K562 (cell line): ENCODE data around the gene SLC4A9. TPM values are rescaled to one million over a fixed set of nuclear protein-coding genes. Genes with fewer than 3 reads are reported as not detected.

Source experiments
- ATAC-seq: fragments of 200-7000 bp; cut with Tn5 transposase; 3 replicates; pipeline ENCODE4 v1.9.1; 2020; ENCODE audit warnings: moderate library complexity
- BruUV-seq: library from RNA; stranded (reverse); fragments of 400-500 nt; replicated peaks from 2 replicates; lab custom pipeline; 2021; lab: Mats Ljungman, UMichigan
- CTCF ChIA-PET: fragments of 300-600 bp; formaldehyde crosslinking; extraction: SDS; loops from one replicate; lab custom pipeline; 2021; ENCODE audit warnings: low intra/inter-chr PET ratio; lab: Yijun Ruan, JAX
- POLR2A ChIA-PET: fragments of 300-600, 350-650 bp; sonication (Branson Sonifier 250); formaldehyde crosslinking; extraction: SDS; loops from one replicate; lab custom pipeline; 2021; ENCODE audit warnings: antibody characterized with exemption, inconsistent platforms; lab: Yijun Ruan, JAX
- DNase-seq, 4 experiments: peaks; one replicate each; pipeline versions ENCODE4 v3.0.0 to v3.0.0-alpha.2; 2011 to 2018; ENCODE audit warnings: low spot score in 3 of 4, mixed read lengths in 3 of 4; ENCODE audit errors: extremely low read depth in 1 of 4
- FAIRE-seq: peaks from 2 replicates; lab custom pipeline; 2011; peaks lifted over from hg19 to GRCh38; lab: Jason Lieb, UNC
- H2AFZ ChIP-seq: 2 replicates; pipeline ENCODE4 v1.6.0; 2011; ENCODE audit warnings: low read depth, low read length, control low read depth, inconsistent platforms
- H3K27ac ChIP-seq: fragments of 200-600 bp; 3 replicates; pipeline ENCODE4 v1.8.0; 2011; ENCODE audit warnings: low read depth, mild to moderate bottlenecking, control low read depth, inconsistent platforms, low read length, moderate library complexity, mixed read lengths; ENCODE audit errors: extremely low read depth
- H3K27me3 ChIP-seq, 2 experiments: fragments of 300-600 bp in 1 of 2; 2 replicates in 1 of 2; 3 replicates in 1 of 2; pipeline versions ENCODE4 v1.6.0 to v1.8.0; 2011; ENCODE audit warnings: inconsistent platforms in 2 of 2, low read length in 2 of 2, mild to moderate bottlenecking in 1 of 2, mixed read lengths in 1 of 2, moderate library complexity in 1 of 2; ENCODE audit not compliant: control insufficient read depth in 2 of 2, insufficient read depth in 2 of 2
- H3K36me3 ChIP-seq: fragments of 300-600 bp; 3 replicates; pipeline ENCODE4 v1.8.0; 2011; ENCODE audit warnings: mild to moderate bottlenecking, low read length, inconsistent platforms; ENCODE audit not compliant: control insufficient read depth, insufficient read depth
- H3K4me1 ChIP-seq, 2 experiments: fragments of 200-600 bp in 1 of 2; replicated peaks in 1 of 2; 2 replicates in 1 of 2; 3 replicates in 1 of 2; pipeline versions ENCODE4 v1.5.1 to v1.8.0; 2011; ENCODE audit warnings: inconsistent platforms in 2 of 2, low read length in 2 of 2, mild to moderate bottlenecking in 1 of 2, mixed read lengths in 1 of 2, moderate library complexity in 1 of 2; ENCODE audit not compliant: control insufficient read depth in 2 of 2, insufficient read depth in 2 of 2
- H3K4me2 ChIP-seq: 2 replicates; pipeline ENCODE4 v1.6.1; 2011; ENCODE audit warnings: low read length, control low read depth, inconsistent platforms, mixed read lengths; ENCODE audit not compliant: insufficient read depth
- H3K4me3 ChIP-seq: fragments of 200-600 bp; sonication (generic), shearing (Covaris generic); 2 replicates; pipeline ENCODE4 v1.5.1; 2016; ENCODE audit warnings: control low read depth, inconsistent platforms
- H3K79me2 ChIP-seq: fragments of 200-600 bp; 3 replicates; pipeline ENCODE4 v1.8.0; 2011; ENCODE audit warnings: low read length, inconsistent platforms; ENCODE audit not compliant: control insufficient read depth, insufficient read depth
- H3K9ac ChIP-seq, 2 experiments: 2 replicates each; pipeline versions ENCODE4 v1.6.0 to v1.6.1; 2011; ENCODE audit warnings: low read depth in 2 of 2, low read length in 2 of 2, control low read depth in 1 of 2, inconsistent platforms in 1 of 2, mild to moderate bottlenecking in 1 of 2, mixed read lengths in 1 of 2; ENCODE audit not compliant: insufficient read depth in 1 of 2
- H3K9me1 ChIP-seq: one replicate; pipeline ENCODE4 v1.6.0; 2011; ENCODE audit warnings: inconsistent platforms, mild to moderate bottlenecking, low read length, moderate library complexity; ENCODE audit not compliant: control insufficient read depth, insufficient read depth
- H3K9me3 ChIP-seq: replicated peaks from 2 replicates; pipeline ENCODE4 v1.5.1; 2011; ENCODE audit warnings: low read depth, low read length, inconsistent platforms; ENCODE audit not compliant: control insufficient read depth, insufficient read depth
- H4K20me1 ChIP-seq: replicated peaks from 2 replicates; pipeline ENCODE4 v1.6.1; 2011; ENCODE audit warnings: low read length, inconsistent platforms, mixed read lengths; ENCODE audit not compliant: control insufficient read depth, insufficient read depth
- C11orf30 ChIP-seq: fragments of 450-650 bp; IDR thresholded peaks from 2 replicates; pipeline ENCODE4 v1.6.1; 2016; ENCODE audit warnings: low read depth, mild to moderate bottlenecking
- MAZ ChIP-seq, 2 experiments: fragments of 450-650 bp in 1 of 2; sonication (generic) in 1 of 2; formaldehyde crosslinking; IDR thresholded peaks in 1 of 2; conservative IDR thresholded peaks in 1 of 2; 2 replicates each; pipeline versions ENCODE4 v1.4.0 to v1.5.0; 2020; ENCODE audit warnings: mild to moderate bottlenecking in 1 of 2, missing genetic modification reagents in 1 of 2
- PPARD ChIP-seq: fragments of 250-450 bp; sonication (Bioruptor Pico); IDR thresholded peaks from 2 replicates; pipeline ENCODE4 v1.8.0; 2022; ENCODE audit warnings: inconsistent platforms, mild to moderate bottlenecking, moderate library complexity
- SMAD1 ChIP-seq: fragments of 150-350 bp; IDR thresholded peaks from 2 replicates; pipeline ENCODE4 v1.6.1; 2014; ENCODE audit warnings: low read length, low read depth; ENCODE audit not compliant: partially characterized antibody
- SRSF9 ChIP-seq: fragments of 200-400 bp; formaldehyde crosslinking; IDR thresholded peaks from 2 replicates; pipeline ENCODE4 v1.6.1; 2017; ENCODE audit warnings: low read depth, low read length, borderline replicate concordance
- TFAM ChIP-seq: fragments of 250-450 bp; sonication (Bioruptor Pico); conservative IDR thresholded peaks from 2 replicates; pipeline ENCODE4 v1.5.0; 2021; ENCODE audit warnings: mild to moderate bottlenecking, moderate library complexity
- ZNF3 ChIP-seq: fragments of 250-450 bp; sonication (Bioruptor Pico); IDR thresholded peaks from 2 replicates; pipeline ENCODE4 v1.5.0; 2021; ENCODE audit warnings: mild to moderate bottlenecking, moderate library complexity
- ZNF318 ChIP-seq, 2 experiments: fragments of 450-650 bp; IDR thresholded peaks; 2 replicates each; pipeline ENCODE4 v1.6.1; 2016; ENCODE audit warnings: mild to moderate bottlenecking in 2 of 2, borderline replicate concordance in 1 of 2, low read depth in 1 of 2, moderate library complexity in 1 of 2
- WGBS: fragments of 100-300 bp; shearing (Covaris generic); methylation state at CpG from one replicate; pipeline ENCODE4 v1.1.6; 2016; ENCODE audit warnings: low coverage, mixed read lengths; ENCODE audit not compliant: insufficient coverage; ENCODE audit errors: missing lambda C conversion rate; 5-methylcytosine and 5-hydroxymethylcytosine counted together
- in situ Hi-C: fragments of 300-500 bp; cut with MboI; formaldehyde crosslinking; loops from 4 replicates; pipeline ENCODE4 v1.15.0; 2018; ENCODE audit warnings: inconsistent platforms, mixed read lengths
- intact Hi-C: fragments of 100-400 bp; cut with micrococcal nuclease; formaldehyde crosslinking; loops from 2 replicates; pipeline ENCODE4 v1.14.2; 2022
- polyA plus RNA-seq, 8 experiments: library from polyadenylated mRNA; depleted of rRNA in 4 of 8; stranded (reverse) in 5 of 8; unstranded in 3 of 8; fragments of >200 nt; fragmentation: Nextera tagmentation in 2 of 8; fragmentation: Illumina TruSeq in 1 of 8; extraction: Ambion mirVana in 2 of 8; extraction: Trizol in 1 of 8; gene quantifications; 2 replicates each; pipeline versions ENCODE4 v1.2.1 to v1.2.3, GENCODE V29; 2011 to 2014; ENCODE audit warnings: inconsistent platforms in 1 of 8, missing spikeins in 1 of 8
- total RNA-seq, 7 experiments: library from RNA; depleted of rRNA in 6 of 7; stranded (reverse); fragments of >200 nt in 6 of 7; fragmentation: Illumina TruSeq in 2 of 7; extraction: Trizol in 2 of 7; gene quantifications; 2 replicates each; pipeline versions ENCODE4 v1.2.1 to v1.2.3, GENCODE V29; 2011 to 2021; ENCODE audit warnings: low replicate concordance in 1 of 7
- TF ChIP-seq, protein P1 (sequence below): IDR thresholded peaks from 2 replicates; pipeline ENCODE4 v1.6.1; 2011; ENCODE audit not compliant: insufficient read length; ENCODE audit errors: extremely low read depth
- TF ChIP-seq, protein P2 (sequence below): sonication (generic); formaldehyde crosslinking; IDR thresholded peaks from 2 replicates; pipeline ENCODE4 v1.8.1; 2023; ENCODE audit warnings: mild to moderate bottlenecking, missing genetic modification reagents

The SLC4A9 gene
- total and polyA plus RNA-seq, 9 of the 15 experiments (the other 6 are each of a cell fraction or from before 2014, with no cell fraction given) = 0.05 to 0.13 TPM; not detected in 7

GRCh38 chr5:140362311-140362710 is 2.3 kb downstream of the SLC4A9 start:
- Histone ChIP-seq H3K9me3 (no peaks in the 10 kb centered on the region), H3K9me1 (no peaks in the 10 kb centered on the region), H3K27me3 (no peaks in the 10 kb centered on the region), H4K20me1 (no peaks in the 10 kb centered on the region; the same call in 1 of the 2 replicates), H3K4me2 (no peak overlapping the region), H3K9ac (no peak overlapping the region), H3K4me3 (no peak overlapping the region), H3K27ac (no peak overlapping the region), H2AFZ (no peak overlapping the region), H3K4me1 (peaks cover 9 to 21% of the 10 kb centered on the region in 2 experiments; a peak in 4 of 5 replicates), H3K36me3 (no peaks in the 10 kb centered on the region), H3K79me2 (no peaks in the 10 kb centered on the region)
- WGBS = 64% methylated on average over 8 of the region's 8 CpGs
- ChIA-PET CTCF (interaction anchor here (1.5 kb wide), 1 partner anchor 11 kb away, joined by 3 read pairs; no protein-coding TSS in a partner anchor), POLR2A (interaction anchor here (2.1 kb wide), 1 partner anchor 16 kb away, joined by 5 read pairs; the partner anchor contains the start of gene HBEGF)
- intact Hi-C loops (loop anchor here (5.0 kb wide), 1 partner anchor 365 kb away; no protein-coding TSS in a partner anchor), in situ Hi-C loops (no loop called here)
- no TSS peak for BruUV-seq
- FAIRE-seq (no peak), DNase-seq (no peak), ATAC-seq (no peak)
- TF ChIP-seq MAZ (CRISPR knock-in tag; conservative IDR thresholded peaks at IDR 0.05 in 1 of 2, IDR thresholded peaks at IDR 0.05 in 1 of 2) (no peak), SRSF9 (no peak), PPARD (CRISPR knock-in tag) (no peak), ZNF318 (IDR thresholded peaks at IDR 0.05; ENCODE audit: borderline replicate concordance in 1 of 2, low read depth in 1 of 2) (no peak), ZNF3 (no peak), TFAM (CRISPR knock-in tag) (no peak), SMAD1 (no peak), C11orf30 (no peak)
- TF ChIP-seq, protein P1, sequence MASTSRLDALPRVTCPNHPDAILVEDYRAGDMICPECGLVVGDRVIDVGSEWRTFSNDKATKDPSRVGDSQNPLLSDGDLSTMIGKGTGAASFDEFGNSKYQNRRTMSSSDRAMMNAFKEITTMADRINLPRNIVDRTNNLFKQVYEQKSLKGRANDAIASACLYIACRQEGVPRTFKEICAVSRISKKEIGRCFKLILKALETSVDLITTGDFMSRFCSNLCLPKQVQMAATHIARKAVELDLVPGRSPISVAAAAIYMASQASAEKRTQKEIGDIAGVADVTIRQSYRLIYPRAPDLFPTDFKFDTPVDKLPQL = no peak
- TF ChIP-seq, protein P2, sequence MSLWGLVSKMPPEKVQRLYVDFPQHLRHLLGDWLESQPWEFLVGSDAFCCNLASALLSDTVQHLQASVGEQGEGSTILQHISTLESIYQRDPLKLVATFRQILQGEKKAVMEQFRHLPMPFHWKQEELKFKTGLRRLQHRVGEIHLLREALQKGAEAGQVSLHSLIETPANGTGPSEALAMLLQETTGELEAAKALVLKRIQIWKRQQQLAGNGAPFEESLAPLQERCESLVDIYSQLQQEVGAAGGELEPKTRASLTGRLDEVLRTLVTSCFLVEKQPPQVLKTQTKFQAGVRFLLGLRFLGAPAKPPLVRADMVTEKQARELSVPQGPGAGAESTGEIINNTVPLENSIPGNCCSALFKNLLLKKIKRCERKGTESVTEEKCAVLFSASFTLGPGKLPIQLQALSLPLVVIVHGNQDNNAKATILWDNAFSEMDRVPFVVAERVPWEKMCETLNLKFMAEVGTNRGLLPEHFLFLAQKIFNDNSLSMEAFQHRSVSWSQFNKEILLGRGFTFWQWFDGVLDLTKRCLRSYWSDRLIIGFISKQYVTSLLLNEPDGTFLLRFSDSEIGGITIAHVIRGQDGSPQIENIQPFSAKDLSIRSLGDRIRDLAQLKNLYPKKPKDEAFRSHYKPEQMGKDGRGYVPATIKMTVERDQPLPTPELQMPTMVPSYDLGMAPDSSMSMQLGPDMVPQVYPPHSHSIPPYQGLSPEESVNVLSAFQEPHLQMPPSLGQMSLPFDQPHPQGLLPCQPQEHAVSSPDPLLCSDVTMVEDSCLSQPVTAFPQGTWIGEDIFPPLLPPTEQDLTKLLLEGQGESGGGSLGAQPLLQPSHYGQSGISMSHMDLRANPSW (CRISPR knock-in tag) = no peak
